A673 (cell line): ENCODE data around the gene TM4SF1.

Experiments
- CTCF ChIP-seq: fragments of 300-800, 200-600 bp; sonication (generic); conservative IDR thresholded peaks from 2 replicates; pipeline ENCODE4 v1.5.1; 2017; ENCODE audit warnings: low read depth, mild to moderate bottlenecking, antibody characterized with exemption, low read length, moderate library complexity, mixed read lengths
- EZH2 ChIP-seq: fragments of 200-600 bp; sonication (generic); IDR thresholded peaks from 2 replicates; pipeline ENCODE4 v1.6.1; 2017; ENCODE audit warnings: borderline replicate concordance, low read depth, mild to moderate bottlenecking, mixed read lengths, antibody characterized with exemption, low read length; ENCODE audit not compliant: poor library complexity, severe bottlenecking

- no peak for TF ChIP-seq CTCF
- no peak for TF ChIP-seq EZH2
Observed at GRCh38 chr3:149419816-149420215, 42.4 kb upstream of the TM4SF1 start.
